Smooth muscle cell of bladder (primary cell): ENCODE data around the gene ZDHHC17. TPM values are rescaled to one million over a fixed set of nuclear protein-coding genes. Genes with fewer than 3 reads are reported as not detected.

ENCODE experiments used
- total RNA-seq: library from RNA; depleted of rRNA; stranded (reverse); fragments of >200 nt; gene quantifications from 2 replicates; pipeline ENCODE4 v1.2.3, GENCODE V29; 2014

ZDHHC17 gene
- total RNA-seq, result 91.6 and 95.9 TPM in 2 replicates

DNA sequence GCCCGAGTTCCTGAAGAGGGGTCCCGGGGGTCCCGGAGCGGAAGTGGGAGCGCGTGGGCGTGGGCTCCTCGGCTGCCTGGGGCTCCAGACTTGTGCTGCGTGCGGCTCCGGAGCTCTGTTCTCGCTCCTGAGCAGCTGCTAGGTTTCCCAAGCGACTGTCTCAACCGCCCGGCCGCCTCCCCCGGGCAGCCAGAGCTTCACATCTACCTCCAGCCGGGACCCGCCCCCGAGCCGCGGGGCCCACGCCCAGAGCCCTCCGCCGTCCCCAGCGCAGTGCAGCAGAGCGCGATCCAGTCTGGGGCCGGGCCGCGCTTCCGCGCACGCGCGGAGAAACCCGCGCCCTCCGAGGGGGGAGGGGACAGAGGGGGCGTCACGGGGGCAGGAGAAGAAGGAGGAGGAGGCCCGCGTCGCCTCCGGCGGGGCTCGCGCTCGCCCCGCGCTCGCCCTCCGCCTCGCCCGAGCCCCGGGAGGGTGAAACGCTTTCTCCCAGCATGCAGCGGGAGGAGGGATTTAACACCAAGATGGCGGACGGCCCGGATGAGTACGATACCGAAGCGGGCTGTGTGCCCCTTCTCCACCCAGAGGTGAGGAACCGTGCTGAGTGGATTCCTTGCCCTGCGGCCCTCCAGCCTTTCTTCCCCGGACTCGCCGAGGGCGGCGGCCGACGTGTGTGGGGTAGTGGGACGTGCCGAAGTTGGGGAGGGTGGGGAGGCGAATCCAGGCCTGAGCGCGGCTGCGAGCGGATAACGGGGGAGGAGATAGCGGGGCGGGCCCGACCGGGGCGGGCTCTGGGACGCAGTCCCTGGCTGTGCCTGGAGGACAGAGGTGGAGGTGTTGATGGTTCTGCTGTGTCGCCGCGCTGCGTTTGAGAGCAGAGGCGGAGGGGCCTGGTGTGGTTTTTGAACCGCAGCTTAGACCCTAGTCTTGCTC, at the start of gene ZDHHC17:
ZDHHC17 (plus strand) TSS at position 370 of the 930 bp plus-strand sequence; CDS start at position 492, 122 bp downstream.

DNA sequence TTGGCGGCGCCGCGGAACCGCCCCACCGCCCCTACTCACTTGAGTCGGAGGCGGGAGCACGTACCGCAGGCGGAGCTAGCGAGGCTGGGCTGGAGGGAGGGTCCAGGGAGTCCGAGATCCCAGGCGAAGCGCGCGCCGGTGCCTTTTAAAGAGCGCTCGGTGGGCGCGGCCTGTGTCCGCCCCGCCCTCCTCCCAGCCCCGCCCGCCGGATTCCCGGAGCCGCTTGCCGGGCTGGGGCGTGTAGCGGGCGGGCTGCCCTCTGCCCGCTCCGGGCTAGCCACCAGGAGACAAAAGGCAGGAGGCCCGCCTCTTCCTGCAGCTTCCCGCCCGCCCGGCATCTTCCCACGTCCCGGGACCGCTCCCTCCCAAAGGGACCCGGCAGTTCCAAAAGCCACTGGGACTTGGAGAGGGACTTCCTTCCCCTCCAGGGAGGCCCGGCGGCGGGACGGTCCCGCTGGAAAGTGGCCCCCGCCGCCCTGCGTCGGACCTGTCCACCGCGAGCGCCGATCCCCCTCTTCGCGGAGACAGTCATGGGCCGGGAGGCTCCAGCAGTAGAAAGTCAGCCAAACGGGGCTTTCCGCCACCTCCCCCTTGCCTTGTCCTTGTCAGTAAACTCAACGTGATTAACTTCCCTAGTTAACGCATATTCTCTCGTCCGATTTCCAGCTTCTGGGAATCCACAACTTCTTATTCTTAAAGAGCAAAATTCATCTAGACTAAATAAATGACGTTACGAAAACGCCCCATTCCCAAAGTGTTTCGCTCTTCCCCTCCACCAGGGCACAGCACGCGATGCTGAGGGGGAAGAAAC, 115.2 kb downstream of the ZDHHC17 start, which contains the start of gene CSRP2:
CSRP2 (minus strand) TSS at position 121 of the 811 bp plus-strand sequence. CDS start 12,759 bp downstream, outside the sequence.

Other genes starting within 250 kb of the ZDHHC17 start
- gene OSBPL8, start 204.3 kb upstream of the ZDHHC17 start, total RNA-seq, result 79.2 and 127 TPM in 2 replicates
- gene CSRP2, start 114.9 kb downstream of the ZDHHC17 start, total RNA-seq, result 25.5 and 46.4 TPM in 2 replicates